HG02623 (cell line): ENCODE measurements around the gene GLRX5.

Experiments used
- ATAC-seq: cut with Tn5 transposase; IDR thresholded peaks from one replicate; pipeline ENCODE4 v1.9.1; 2021; ENCODE audit warnings: moderate library complexity; ENCODE audit not compliant: unreplicated experiment

Gene GLRX5

GRCh38 chr14:95534299-95535225, at the start of gene GLRX5:
Gene GLRX5, plus strand, starts transcription at chr14:95535050. Its CDS starts 40 bp downstream, at chr14:95535090.
- ATAC-seq, result peak; percentile 87

GRCh38 chr14:95485222-95485819, 49.5 kb upstream of the GLRX5 start:
- no peak for ATAC-seq

GRCh38 chr14:95486875-95487668, 47.8 kb upstream of the GLRX5 start:
- ATAC-seq, result no peak

DNA sequence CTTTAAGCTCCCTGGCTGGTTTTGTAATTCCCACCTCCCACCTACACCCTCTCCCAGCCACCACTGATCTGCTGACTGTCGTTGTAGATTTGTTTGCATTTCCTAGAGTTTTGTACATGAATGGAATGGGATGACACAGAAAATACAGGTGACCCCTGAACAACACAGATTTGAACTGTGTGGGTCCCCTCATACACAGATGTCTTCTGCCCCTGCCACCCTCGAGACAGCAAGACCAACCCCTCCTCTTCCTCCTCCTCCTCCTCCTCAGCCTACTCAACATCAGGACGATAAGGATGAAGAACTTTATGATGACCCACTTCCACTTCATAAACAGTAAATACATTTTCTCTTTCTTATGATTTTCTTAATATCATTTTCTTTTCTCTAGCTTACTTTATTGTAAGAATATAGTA, 47.2 kb upstream of the GLRX5 start:
- ATAC-seq, result no peak

GRCh38 chr14:95488376-95489213, 46.3 kb upstream of the GLRX5 start:
- ATAC-seq, result no peak

DNA sequence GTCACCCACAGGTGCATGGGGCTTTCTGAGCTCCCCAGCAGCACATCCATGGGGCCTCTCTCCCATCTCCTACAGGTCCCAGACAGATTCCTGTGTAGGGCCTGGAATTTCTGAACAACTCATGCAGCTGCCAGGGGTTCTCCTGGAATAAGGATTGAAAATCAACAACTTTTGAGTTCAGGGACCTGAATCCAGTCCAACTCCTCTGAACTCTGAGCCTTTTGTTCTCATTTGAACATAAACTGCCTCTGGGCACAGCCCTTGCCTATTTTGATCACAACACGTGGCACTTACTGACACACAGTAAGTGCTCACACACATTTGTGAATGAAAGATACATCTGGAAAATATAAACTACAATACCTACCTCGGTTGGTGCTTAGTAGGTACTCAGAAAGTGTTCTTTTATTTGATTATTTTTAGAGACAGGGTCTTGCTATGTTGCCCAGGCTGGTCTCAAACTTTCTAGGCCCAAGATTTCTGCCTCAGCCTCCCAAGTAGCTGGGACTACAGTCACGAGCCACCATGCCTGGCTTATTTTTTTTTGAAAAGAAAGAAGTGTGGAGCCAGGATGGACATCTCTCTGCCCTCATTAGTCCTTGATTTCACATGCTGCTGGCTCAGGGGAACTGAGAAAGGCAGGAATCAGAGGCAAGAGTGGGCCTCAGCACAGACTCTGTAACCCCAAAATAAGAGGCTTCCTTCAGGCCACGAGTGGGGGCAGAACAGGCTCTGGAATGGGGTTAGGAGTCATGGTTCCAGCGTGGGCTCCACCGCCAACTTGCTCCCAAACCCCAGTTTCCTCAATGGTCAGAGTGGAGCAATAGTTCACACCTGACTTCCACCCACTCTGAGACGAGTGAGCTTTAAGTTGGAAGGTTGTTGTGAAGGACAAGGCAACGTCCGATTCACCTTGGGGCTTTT, 45.4 kb upstream of the GLRX5 start:
- ATAC-seq, result no peak

- ATAC-seq, result no peak
Measured at GRCh38 chr14:95490138-95490509, 44.7 kb upstream of the GLRX5 start.

DNA sequence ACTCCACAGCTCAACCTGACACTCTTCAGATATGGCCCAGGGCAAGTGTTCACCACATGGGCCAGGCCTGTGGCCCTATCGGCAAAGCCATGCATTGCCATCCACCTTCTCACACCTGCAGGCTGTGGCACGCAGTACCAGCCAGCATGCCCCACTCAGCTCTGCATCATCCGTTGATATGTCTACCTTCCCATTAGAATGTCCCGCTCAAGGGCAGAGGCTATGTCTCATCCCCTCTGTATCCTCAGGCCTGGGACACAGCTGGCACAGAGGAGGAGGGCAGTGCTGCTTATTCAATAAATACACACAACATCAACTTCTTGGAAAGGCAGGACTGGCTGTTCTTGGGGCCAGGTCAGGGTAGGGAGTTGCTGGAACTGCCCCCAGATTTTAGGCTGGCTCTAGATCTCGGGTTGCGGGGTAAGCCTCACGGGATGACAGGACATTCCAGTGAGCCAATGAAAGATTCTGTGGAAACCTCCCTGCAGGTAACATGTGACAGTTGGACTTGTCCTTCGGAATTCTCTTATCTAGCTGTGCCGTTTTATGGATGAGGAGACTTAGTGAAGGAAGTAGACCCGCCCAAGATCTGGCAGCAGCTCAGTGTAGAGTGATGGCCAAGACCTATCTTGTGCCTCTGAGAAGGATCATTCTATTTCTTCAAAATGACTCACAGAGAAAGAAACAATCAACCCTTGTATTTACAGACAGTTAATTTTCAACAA, 44.0 kb upstream of the GLRX5 start:
- ATAC-seq, result no peak

GRCh38 chr14:95491936-95492608, 42.8 kb upstream of the GLRX5 start:
- no peak for ATAC-seq

- ATAC-seq, result no peak
Measured at GRCh38 chr14:95493503-95493902, 41.3 kb upstream of the GLRX5 start.

DNA sequence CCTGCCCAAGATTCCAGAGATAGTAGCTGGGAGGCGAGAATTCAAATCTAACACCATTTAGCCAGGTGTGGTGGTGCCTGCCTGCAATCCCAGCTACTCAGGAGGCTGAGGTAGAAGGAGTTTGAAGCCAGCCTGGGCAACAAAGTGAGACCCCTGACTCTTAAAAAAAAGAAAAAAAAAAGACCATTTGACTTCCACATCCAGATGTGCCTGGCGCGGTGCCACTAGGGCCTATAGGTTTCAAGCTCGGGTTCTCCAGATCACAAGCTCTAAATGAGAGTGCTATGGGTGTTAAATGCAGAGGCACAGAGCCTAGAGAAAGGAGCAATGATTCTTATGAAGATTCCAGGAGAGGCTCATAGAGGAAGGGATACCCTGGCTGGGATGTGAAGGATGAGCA, 40.9 kb upstream of the GLRX5 start:
- ATAC-seq, result no peak

GRCh38 chr14:95494456-95494855, 40.4 kb upstream of the GLRX5 start:
- ATAC-seq, result no peak

- ATAC-seq, result no peak
Measured at GRCh38 chr14:95495076-95495475, 39.8 kb upstream of the GLRX5 start.

GRCh38 chr14:95495538-95496025, 39.3 kb upstream of the GLRX5 start:
- peak; percentile 90 for ATAC-seq

DNA sequence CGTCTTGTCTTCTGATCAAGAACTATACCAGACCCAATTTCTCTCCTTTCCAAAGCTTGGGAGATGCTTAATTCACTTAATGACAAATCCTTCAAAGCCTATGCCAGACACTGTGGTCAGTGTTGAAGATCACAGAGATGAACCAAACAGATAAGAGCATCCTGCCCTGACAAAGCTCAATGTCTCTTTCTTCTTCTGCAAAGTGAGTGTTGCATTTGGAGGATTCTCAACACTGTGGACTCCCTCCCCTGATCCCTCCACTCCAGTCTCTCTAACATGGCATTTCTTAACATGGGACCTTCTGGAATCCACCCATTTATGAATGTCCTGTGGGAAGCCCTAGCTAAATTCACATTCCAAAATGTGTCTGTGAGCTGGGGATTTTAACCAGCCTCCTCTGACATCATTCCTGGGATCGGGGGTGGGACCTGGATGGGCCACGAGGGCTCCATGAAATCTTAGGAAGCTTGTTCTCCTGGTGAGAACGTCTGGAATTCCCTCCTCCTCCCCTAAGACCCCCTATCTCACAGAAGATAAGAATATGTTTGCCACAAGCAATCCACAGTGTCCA, 38.7 kb upstream of the GLRX5 start:
- ATAC-seq, result no peak

GRCh38 chr14:95496690-95497259, 38.1 kb upstream of the GLRX5 start:
- no peak for ATAC-seq

DNA sequence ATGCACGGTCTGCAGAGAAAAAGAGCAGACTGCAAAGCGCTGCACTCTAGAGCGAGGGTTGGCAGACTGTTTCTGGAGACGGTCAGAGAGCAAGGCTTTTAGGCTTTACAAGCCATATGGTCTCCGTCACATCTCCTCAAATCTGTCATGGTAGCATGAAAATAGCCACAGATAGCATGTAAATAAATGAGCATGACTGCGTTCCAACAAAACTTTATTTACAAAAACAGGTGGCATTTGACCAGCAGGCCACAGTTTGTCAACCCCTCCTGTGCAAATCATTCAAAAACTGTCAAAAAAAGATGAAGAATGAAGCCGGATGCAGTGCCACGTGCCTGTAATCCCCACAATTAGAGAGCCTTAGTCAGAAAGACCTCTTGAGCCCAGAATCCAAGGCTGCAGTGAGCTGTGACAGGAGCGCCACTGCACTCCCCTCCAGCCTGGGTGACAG, 37.3 kb upstream of the GLRX5 start:
- no peak for ATAC-seq
